HG03095 (cell line): Measurements from ENCODE around the gene KIAA1755.

ENCODE experiments used
- ATAC-seq: cut with Tn5 transposase; IDR thresholded peaks from one replicate; pipeline ENCODE4 v1.9.1; 2021; ENCODE audit warnings: moderate library complexity; ENCODE audit not compliant: unreplicated experiment

KIAA1755 gene

GRCh38 chr20:38192323-38192885 is 68.1 kb downstream of the KIAA1755 start:
- no peak for ATAC-seq

GRCh38 chr20:38191654-38192053 is 68.9 kb downstream of the KIAA1755 start:
- no peak for ATAC-seq

GRCh38 chr20:38190936-38191371 is 69.6 kb downstream of the KIAA1755 start:
- no peak for ATAC-seq

GRCh38 chr20:38190166-38190565 is 70.4 kb downstream of the KIAA1755 start:
- ATAC-seq = no peak

GRCh38 chr20:38187517-38187916 is 73.0 kb downstream of the KIAA1755 start:
- ATAC-seq = no peak

GRCh38 chr20:38186788-38187221 is 73.7 kb downstream of the KIAA1755 start:
- ATAC-seq = no peak

- ATAC-seq = no peak
These were observed 76.4 kb downstream of the KIAA1755 start for GRCh38 chr20:38184101-38184500.

GRCh38 chr20:38181971-38182370 is 78.6 kb downstream of the KIAA1755 start:
- no peak for ATAC-seq

GRCh38 chr20:38181207-38181801 is 79.2 kb downstream of the KIAA1755 start:
- ATAC-seq = peak; percentile 83

GRCh38 chr20:38180781-38181180 is 79.8 kb downstream of the KIAA1755 start:
- no peak for ATAC-seq

GRCh38 chr20:38179846-38180245 is 80.7 kb downstream of the KIAA1755 start:
- no peak for ATAC-seq

GRCh38 chr20:38178581-38178980 is 82.0 kb downstream of the KIAA1755 start:
- ATAC-seq = no peak

- ATAC-seq = no peak
These were observed 82.5 kb downstream of the KIAA1755 start for GRCh38 chr20:38178065-38178491.

GRCh38 chr20:38177201-38177600 is 83.3 kb downstream of the KIAA1755 start:
- no peak for ATAC-seq

- ATAC-seq = no peak
These were observed 85.0 kb downstream of the KIAA1755 start for GRCh38 chr20:38175304-38176180.

- no peak for ATAC-seq
These were observed 87.0 kb downstream of the KIAA1755 start for GRCh38 chr20:38173237-38174156.

GRCh38 chr20:38172408-38172807 is 88.1 kb downstream of the KIAA1755 start:
- ATAC-seq = no peak

GRCh38 chr20:38171675-38172043 is 88.9 kb downstream of the KIAA1755 start:
- ATAC-seq = no peak

GRCh38 chr20:38170826-38171674 is 89.5 kb downstream of the KIAA1755 start:
- ATAC-seq = no peak
